GM19395 (cell line): ENCODE results near the gene CHRNE.
"Not testable (repeated sequence)": the region's sequence is repeated elsewhere in the genome, so short reads cannot be mapped to it uniquely, and the experiment has no call there.

ENCODE experiments used
- ATAC-seq: cut with Tn5 transposase; IDR thresholded peaks from one replicate; pipeline ENCODE4 v1.9.1; 2021; ENCODE audit warnings: mild to moderate bottlenecking, moderate library complexity; ENCODE audit not compliant: unreplicated experiment

Gene CHRNE

GRCh38 chr17:4939796-4940554 lies 37.1 kb upstream of the CHRNE start, which contains the start of the genes RNF167 and SLC25A11:
Gene RNF167, plus strand, starts transcription at chr17:4940268. Its CDS starts 642 bp downstream, at chr17:4940910.
Gene SLC25A11, minus strand, starts transcription at chr17:4940046. Its CDS starts 136 bp downstream, at chr17:4939910.
- peak; percentile 75 for ATAC-seq

- ATAC-seq = peak; percentile 8
Measured at GRCh38 chr17:4939546-4939795, 36.6 kb upstream of the CHRNE start.

DNA sequence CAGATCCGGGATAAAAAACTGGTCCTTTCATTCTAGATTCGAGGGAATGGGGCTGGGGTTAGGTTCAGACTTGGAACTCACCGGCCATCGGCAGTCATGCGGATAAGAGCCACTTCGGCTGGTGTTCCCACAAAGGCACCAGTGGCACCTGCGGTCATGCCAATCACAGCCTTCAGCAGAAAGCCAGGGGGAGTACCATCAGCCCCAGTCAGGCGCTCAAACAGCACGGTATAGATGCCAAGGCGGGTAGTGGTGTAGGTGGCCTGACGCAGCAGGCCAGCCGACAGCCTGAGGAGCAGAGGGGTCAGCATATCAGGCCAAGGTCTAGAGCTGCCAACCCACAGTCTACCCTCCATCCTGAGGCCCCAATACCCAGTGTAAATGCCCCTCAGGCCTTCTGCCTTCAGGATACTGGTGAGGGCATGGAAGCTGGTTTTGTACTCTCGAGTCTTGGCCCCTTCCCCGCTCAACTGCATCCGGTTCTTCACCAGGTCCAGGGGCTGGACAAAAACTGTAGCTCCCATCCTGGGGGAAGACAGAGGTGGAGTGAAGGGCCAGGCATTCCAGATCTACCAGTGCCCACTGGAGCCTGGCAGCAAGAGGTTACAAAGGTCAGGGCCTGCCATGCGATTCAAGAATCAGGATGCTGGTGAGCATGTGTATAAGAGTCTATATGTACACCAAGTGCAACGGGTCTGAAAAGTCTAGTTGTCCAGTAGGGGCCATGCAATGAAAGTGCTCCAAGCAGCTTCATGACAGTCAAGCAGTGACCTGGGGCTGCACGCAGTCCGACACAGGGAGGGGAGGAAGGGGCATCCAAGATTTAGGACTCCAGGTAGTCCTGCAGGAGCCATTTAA lies 36.0 kb upstream of the CHRNE start:
- ATAC-seq = no peak

DNA sequence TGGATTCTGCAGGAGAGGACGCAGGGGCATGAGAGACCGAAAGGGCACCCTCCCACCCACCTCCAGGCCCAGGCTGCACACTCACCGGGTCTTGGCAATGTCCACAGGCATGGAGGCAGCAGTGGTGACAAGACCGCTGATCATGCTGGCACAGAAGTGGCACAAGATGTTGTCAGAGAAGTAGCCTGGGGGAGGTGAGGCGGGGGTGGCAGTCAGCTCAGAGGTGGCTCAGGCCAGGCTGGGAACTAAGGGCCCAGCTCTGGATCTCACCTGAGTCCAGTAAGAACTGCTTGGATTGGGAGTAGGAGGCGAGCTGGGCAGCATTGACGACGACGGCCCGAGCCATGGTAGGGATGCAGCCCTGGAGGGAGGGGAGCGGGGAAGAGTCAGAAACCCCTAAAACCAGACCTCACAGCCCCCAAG lies 35.2 kb upstream of the CHRNE start:
- ATAC-seq = no peak

DNA sequence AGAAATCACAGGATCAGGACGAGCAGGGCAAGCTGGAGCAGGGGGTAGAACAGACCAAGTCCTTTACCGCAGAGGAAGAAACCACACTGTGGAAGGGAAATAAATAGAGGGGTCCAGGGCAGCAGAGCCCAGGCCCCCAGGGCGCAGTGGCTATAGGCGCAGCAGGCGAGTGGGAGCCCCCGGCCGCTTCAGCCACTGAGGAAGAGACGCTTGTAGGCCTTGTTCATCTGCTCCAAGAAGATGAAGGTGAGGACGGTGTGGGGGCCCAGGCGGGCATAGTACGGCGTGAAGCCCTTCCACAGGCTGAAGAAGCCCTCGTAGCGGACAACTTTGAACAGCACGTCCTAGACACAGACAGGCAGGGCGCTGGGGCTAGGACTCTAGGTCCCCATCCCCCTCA lies 34.7 kb upstream of the CHRNE start:
- ATAC-seq = no peak

DNA sequence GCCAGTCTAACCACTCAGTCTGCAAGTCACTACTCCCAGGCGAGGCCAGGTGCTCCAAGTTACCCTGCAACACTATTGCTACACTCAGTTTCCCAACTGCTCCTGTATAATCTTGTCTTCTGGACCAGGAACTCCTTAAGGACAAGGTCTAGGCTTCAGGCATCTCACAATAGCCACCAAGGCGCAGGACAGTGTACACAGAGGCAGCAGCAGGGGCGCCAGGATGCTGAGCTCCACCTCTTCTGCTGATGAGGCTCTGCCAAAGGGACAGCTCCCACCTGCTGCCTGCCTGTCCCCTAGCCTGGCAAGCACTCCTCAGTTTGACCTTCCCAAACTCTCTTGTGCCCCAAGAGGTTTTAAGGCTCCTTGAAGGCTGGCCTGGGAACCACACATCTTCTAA lies 33.5 kb upstream of the CHRNE start:
- ATAC-seq = no peak

- no peak for ATAC-seq
Measured at GRCh38 chr17:4935650-4936049, 32.8 kb upstream of the CHRNE start.

DNA sequence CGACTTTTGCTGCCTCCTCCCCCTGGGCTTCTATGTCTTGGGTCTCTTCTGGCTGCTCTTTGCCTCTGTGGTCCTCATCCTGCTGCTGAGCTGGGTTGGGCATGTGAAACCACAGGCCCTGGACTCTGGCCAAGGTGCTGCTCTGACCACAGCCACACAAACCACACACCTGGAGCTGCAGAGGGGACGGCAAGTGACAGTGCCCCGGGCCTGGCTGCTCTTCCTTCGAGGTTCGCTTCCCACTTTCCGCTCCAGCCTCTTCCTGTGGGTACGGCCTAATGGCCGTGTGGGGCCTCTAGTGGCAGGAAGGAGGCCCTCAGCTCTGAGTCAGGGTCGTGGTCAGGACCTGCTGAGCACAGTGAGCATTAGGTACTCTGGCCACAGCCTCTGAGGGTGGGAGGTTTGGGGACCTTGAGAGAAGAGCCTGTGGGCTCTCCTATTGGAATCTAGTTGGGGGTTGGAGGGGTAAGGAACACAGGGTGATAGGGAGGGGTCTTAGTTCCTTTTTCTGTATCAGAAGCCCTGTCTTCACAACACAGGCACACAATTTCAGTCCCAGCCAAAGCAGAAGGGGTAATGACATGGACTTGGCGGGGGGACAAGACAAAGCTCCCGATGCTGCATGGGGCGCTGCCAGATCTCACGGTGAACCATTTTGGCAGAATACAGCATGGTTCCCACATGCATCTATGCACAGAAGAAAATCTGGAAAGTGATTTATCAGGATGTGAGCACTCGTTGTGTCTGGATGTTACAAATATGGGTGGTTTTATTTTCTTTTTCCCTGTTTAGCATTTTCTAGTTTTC lies 31.5 kb upstream of the CHRNE start:
- no peak for ATAC-seq

DNA sequence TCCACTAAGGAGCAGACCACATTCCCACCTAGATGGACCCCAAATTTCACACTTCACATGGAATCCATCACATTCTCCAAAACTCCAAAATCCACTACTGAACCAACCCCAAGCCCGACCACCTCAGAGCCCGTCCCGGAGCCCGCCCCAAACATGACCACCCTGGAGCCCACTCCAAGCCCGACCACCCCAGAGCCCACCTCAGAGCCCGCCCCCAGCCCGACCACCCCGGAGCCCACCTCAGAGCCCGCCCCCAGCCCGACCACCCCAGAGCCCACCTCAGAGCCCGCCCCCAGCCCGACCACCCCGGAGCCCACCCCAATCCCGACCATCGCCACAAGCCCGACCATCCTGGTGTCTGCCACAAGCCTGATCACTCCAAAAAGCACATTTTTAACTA lies 30.7 kb upstream of the CHRNE start:
- no peak for ATAC-seq

- no peak for ATAC-seq
Measured at GRCh38 chr17:4932756-4933155, 29.9 kb upstream of the CHRNE start.

- no peak for ATAC-seq
Measured at GRCh38 chr17:4931963-4932362, 29.1 kb upstream of the CHRNE start, which contains the start of gene GP1BA. Gene GP1BA, plus strand, starts transcription at chr17:4932277. Its CDS starts 328 bp downstream, at chr17:4932605.

GRCh38 chr17:4928881-4929280 lies 26.0 kb upstream of the CHRNE start:
- no peak for ATAC-seq

DNA sequence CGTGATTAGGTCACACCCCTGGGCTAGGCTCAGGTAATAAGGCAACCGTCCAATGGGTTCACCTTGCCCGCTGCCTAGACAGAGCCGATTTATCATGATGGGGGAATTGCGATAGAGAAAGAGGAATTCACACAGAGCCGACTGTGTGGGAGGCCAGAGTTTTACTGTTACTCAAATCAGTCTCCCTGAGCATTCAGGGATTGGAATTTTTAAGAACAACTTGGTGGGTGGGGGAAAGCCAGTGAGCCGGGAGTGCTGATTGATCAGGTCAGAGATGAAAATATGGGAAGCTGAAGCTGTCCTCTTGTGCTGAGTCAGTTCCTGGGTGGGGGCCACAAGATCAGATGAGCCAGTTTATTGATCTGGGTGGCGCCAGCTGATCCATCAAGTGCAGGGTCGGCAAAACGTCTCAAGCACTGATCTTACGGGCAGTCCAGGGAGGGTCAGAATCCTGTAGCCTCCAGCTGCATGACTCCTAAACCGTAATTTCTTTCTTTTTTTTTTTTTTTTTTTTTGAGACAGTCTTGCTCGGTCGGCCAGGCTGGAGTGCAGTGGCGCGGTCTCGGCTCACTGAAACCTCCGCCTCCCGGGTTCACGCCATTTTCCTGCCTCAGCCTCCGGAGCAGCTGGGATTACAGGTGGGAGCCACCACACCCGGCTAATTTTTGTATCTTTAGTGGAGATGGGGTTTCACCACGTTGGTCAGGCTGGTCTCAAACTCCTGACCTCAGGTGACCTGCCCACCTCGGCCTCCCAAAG lies 23.9 kb upstream of the CHRNE start:
- not testable (repeated sequence) for ATAC-seq

GRCh38 chr17:4921320-4921719 lies 18.4 kb upstream of the CHRNE start:
- no peak for ATAC-seq

DNA sequence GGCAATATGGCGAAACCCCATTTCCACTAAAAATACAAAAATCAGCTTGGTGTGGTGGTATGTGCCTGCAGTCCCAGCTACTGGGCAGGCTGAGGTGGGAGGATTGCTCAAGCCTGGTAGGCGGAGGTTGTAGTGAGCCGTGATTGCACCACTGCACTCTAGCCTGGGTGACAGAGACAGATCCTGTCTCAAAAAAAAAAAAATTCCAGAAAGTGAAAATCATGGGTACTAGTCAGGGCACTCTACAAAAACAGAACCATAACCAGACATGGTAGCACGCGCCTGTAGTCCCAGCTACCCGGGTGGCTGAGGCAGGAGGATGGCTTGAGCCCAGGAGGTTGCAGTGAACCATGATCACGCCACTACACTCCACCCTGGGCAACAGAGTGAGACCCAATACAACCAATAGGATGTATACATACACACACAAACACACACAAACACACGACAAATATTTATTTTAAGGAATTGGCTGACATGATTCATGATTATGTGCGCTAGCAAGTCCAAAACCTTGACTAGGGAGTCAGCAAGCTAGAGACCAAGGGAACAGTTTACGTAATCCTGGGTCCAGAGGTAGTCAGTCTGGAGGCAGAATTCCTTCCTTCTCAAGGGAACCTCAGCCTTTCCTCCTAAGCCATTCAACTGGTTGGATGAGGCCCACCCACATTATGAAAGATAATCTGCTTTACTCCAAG lies 17.6 kb upstream of the CHRNE start:
- ATAC-seq = no peak

GRCh38 chr17:4919511-4920047 lies 16.7 kb upstream of the CHRNE start:
- no peak for ATAC-seq

DNA sequence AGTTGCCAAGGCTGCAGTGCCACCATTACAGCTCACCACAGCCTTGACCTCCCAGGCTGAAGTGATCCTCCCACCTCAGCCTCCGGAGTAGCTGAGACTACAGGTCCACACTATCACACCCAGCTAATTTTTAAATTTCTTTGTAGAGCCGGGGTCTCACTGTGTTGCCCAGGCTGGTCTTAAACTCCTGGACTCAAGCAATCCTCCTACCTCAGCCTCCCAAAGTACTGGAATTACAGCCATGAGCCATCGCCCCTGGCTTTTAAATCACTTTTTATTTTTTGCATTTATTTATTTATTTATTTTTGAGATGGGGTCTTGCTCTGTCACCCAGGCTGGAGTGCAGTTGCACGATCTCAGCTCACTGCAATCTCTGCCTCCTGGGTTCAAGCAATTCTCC lies 11.7 kb upstream of the CHRNE start:
- ATAC-seq = not testable (repeated sequence)

GRCh38 chr17:4913994-4914393 lies 11.1 kb upstream of the CHRNE start:
- ATAC-seq = no peak

DNA sequence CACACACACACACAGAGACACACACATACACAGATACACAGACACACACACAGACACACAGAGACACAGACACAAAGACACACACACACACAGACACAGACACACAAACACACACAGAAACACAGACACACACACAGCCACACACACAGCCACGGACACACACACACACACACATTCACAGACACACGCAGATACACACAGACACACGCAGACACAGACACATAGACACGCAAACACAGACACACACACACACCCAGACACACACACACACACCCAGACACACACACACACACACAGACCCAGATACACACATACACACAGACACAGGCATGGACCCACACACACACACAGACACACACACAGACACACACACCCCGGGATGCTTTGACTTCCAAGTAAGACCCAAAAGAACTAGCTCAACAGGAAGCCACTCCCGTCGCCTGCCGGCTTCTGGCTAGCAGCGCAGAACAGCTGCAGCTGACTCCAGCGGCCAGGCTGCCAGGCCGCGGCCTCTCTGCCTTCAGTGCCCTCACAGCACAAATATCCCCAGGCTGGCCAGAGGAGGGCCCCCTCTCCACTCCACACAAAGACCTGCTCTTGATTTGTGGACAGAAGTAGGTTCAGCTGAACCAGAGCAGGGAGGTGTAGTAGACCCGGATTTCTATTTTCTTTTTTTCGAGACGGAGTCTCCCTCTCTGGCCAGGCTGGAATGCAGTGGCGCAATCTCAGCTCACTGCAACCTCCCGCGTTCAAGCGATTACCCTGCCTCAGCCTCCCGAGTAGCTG lies 6.0 kb upstream of the CHRNE start:
- no peak for ATAC-seq
